ENCODE measurements around the gene PDCD1LG2. TPM values are rescaled to one million over a fixed set of nuclear protein-coding genes. Genes with fewer than 3 reads are reported as not detected.

PDCD1LG2 gene
- total RNA-seq, 1 donor from 2014 or later, result 3.7 TPM

- Histone ChIP-seq H3K27me3 (ENCODE audit: control insufficient read depth in 3 of 3, insufficient read depth in 3 of 3, low read length in 3 of 3) (no peaks in the 10 kb centered on the region), H3K36me3 (ENCODE audit: control insufficient read depth in 3 of 3, insufficient read depth in 3 of 3, low read length in 3 of 3) (no peaks in the 10 kb centered on the region), H3K9ac (ENCODE audit: low read depth in 1 of 3, low read length in 3 of 3) (no peak overlapping the region), H3K4me1 (ENCODE audit: control insufficient read depth in 3 of 3, insufficient read depth in 3 of 3, low read length in 3 of 3) (peaks cover 21 to 47% (median 39%) of the 10 kb centered on the region in 3 donors), H3K27ac (ENCODE audit: low read depth, low read length) (no peak overlapping the region), H3K4me3 (ENCODE audit: low read length in 3 of 3) (no peak overlapping the region), H3K9me3 (ENCODE audit: control insufficient read depth in 3 of 3, low read length in 3 of 3) (no peaks in the 10 kb centered on the region)
These were observed 42.9 kb downstream of the PDCD1LG2 start for GRCh38 chr9:5553211-5553610.

- Histone ChIP-seq H3K4me1 (ENCODE audit: control insufficient read depth in 3 of 3, insufficient read depth in 3 of 3, low read length in 3 of 3) (peaks cover 23 to 48% (median 42%) of the 10 kb centered on the region in 3 donors), H3K4me3 (ENCODE audit: low read length in 3 of 3) (no peak overlapping the region), H3K27ac (ENCODE audit: low read depth, low read length) (no peak overlapping the region), H3K27me3 (ENCODE audit: control insufficient read depth in 3 of 3, insufficient read depth in 3 of 3, low read length in 3 of 3) (no peaks in the 10 kb centered on the region), H3K9me3 (ENCODE audit: control insufficient read depth in 3 of 3, low read length in 3 of 3) (no peaks in the 10 kb centered on the region), H3K9ac (ENCODE audit: low read depth in 1 of 3, low read length in 3 of 3) (no peak overlapping the region), H3K36me3 (ENCODE audit: control insufficient read depth in 3 of 3, insufficient read depth in 3 of 3, low read length in 3 of 3) (no peaks in the 10 kb centered on the region)
These were observed 43.9 kb downstream of the PDCD1LG2 start for GRCh38 chr9:5554254-5554653.

GRCh38 chr9:5556101-5556705 lies 45.9 kb downstream of the PDCD1LG2 start:
- Histone ChIP-seq H3K36me3 (ENCODE audit: control insufficient read depth in 3 of 3, insufficient read depth in 3 of 3, low read length in 3 of 3) (no peaks in the 10 kb centered on the region), H3K4me1 (ENCODE audit: control insufficient read depth in 3 of 3, insufficient read depth in 3 of 3, low read length in 3 of 3) (peaks cover 20 to 36% (median 33%) of the 10 kb centered on the region in 3 donors), H3K4me3 (ENCODE audit: low read length in 3 of 3) (no peak overlapping the region), H3K9me3 (ENCODE audit: control insufficient read depth in 3 of 3, low read length in 3 of 3) (no peaks in the 10 kb centered on the region), H3K27ac (ENCODE audit: low read depth, low read length) (no peak overlapping the region), H3K9ac (ENCODE audit: low read depth in 1 of 3, low read length in 3 of 3) (no peak overlapping the region), H3K27me3 (ENCODE audit: control insufficient read depth in 3 of 3, insufficient read depth in 3 of 3, low read length in 3 of 3) (no peaks in the 10 kb centered on the region)

GRCh38 chr9:5557606-5558587 lies 47.6 kb downstream of the PDCD1LG2 start:
- Histone ChIP-seq H3K36me3 (ENCODE audit: control insufficient read depth in 3 of 3, insufficient read depth in 3 of 3, low read length in 3 of 3) (no peaks in the 10 kb centered on the region), H3K4me3 (ENCODE audit: low read length in 3 of 3) (peak overlapping the region in 1 of 3 donors; percentile 8), H3K27ac (ENCODE audit: low read depth, low read length) (peak overlapping the region; percentile 45), H3K4me1 (ENCODE audit: control insufficient read depth in 3 of 3, insufficient read depth in 3 of 3, low read length in 3 of 3) (peaks cover 20 to 29% (median 27%) of the 10 kb centered on the region in 3 donors), H3K9me3 (ENCODE audit: control insufficient read depth in 3 of 3, low read length in 3 of 3) (no peaks in the 10 kb centered on the region), H3K27me3 (ENCODE audit: control insufficient read depth in 3 of 3, insufficient read depth in 3 of 3, low read length in 3 of 3) (no peaks in the 10 kb centered on the region), H3K9ac (ENCODE audit: low read depth in 1 of 3, low read length in 3 of 3) (no peak overlapping the region)

GRCh38 chr9:5559659-5560058 lies 49.3 kb downstream of the PDCD1LG2 start:
- H3K27ac ChIP-seq (ENCODE audit: low read depth, low read length), result no peak overlapping the region
- no peaks in the 10 kb centered on the region for H3K36me3 ChIP-seq (ENCODE audit: control insufficient read depth in 3 of 3, insufficient read depth in 3 of 3, low read length in 3 of 3)
- no peak overlapping the region for H3K4me3 ChIP-seq (ENCODE audit: low read length in 3 of 3)
- no peaks in the 10 kb centered on the region for H3K27me3 ChIP-seq (ENCODE audit: control insufficient read depth in 3 of 3, insufficient read depth in 3 of 3, low read length in 3 of 3)
- no peak overlapping the region for H3K9ac ChIP-seq (ENCODE audit: low read depth in 1 of 3, low read length in 3 of 3)
- H3K4me1 ChIP-seq (ENCODE audit: control insufficient read depth in 3 of 3, insufficient read depth in 3 of 3, low read length in 3 of 3), result peaks cover 13 to 19% (median 18%) of the 10 kb centered on the region in 3 donors
- no peaks in the 10 kb centered on the region for H3K9me3 ChIP-seq (ENCODE audit: control insufficient read depth in 3 of 3, low read length in 3 of 3)

- H3K9me3 ChIP-seq (ENCODE audit: control insufficient read depth in 3 of 3, low read length in 3 of 3), result no peaks in the 10 kb centered on the region
- no peak overlapping the region for H3K4me3 ChIP-seq (ENCODE audit: low read length in 3 of 3)
- no peaks in the 10 kb centered on the region for H3K27me3 ChIP-seq (ENCODE audit: control insufficient read depth in 3 of 3, insufficient read depth in 3 of 3, low read length in 3 of 3)
- H3K9ac ChIP-seq (ENCODE audit: low read depth in 1 of 3, low read length in 3 of 3), result no peak overlapping the region
- no peak overlapping the region for H3K27ac ChIP-seq (ENCODE audit: low read depth, low read length)
- peaks cover 13 to 19% (median 14%) of the 10 kb centered on the region in 3 donors for H3K4me1 ChIP-seq (ENCODE audit: control insufficient read depth in 3 of 3, insufficient read depth in 3 of 3, low read length in 3 of 3)
- H3K36me3 ChIP-seq (ENCODE audit: control insufficient read depth in 3 of 3, insufficient read depth in 3 of 3, low read length in 3 of 3), result no peaks in the 10 kb centered on the region
These were observed 50.2 kb downstream of the PDCD1LG2 start for GRCh38 chr9:5560443-5561100.

- Histone ChIP-seq H3K9me3 (ENCODE audit: control insufficient read depth in 3 of 3, low read length in 3 of 3) (no peaks in the 10 kb centered on the region), H3K4me1 (ENCODE audit: control insufficient read depth in 3 of 3, insufficient read depth in 3 of 3, low read length in 3 of 3) (peaks cover 13 to 15% (median 14%) of the 10 kb centered on the region in 3 donors), H3K27ac (ENCODE audit: low read depth, low read length) (no peak overlapping the region), H3K4me3 (ENCODE audit: low read length in 3 of 3) (no peak overlapping the region), H3K27me3 (ENCODE audit: control insufficient read depth in 3 of 3, insufficient read depth in 3 of 3, low read length in 3 of 3) (no peaks in the 10 kb centered on the region), H3K9ac (ENCODE audit: low read depth in 1 of 3, low read length in 3 of 3) (no peak overlapping the region), H3K36me3 (ENCODE audit: control insufficient read depth in 3 of 3, insufficient read depth in 3 of 3, low read length in 3 of 3) (no peaks in the 10 kb centered on the region)
These were observed 51.6 kb downstream of the PDCD1LG2 start for GRCh38 chr9:5561828-5562488.

GRCh38 chr9:5562806-5563416 lies 52.6 kb downstream of the PDCD1LG2 start:
- Histone ChIP-seq H3K9me3 (ENCODE audit: control insufficient read depth in 3 of 3, low read length in 3 of 3) (no peaks in the 10 kb centered on the region), H3K4me1 (ENCODE audit: control insufficient read depth in 3 of 3, insufficient read depth in 3 of 3, low read length in 3 of 3) (peaks cover 5 to 8% (median 5%) of the 10 kb centered on the region in 3 donors), H3K36me3 (ENCODE audit: control insufficient read depth in 3 of 3, insufficient read depth in 3 of 3, low read length in 3 of 3) (no peaks in the 10 kb centered on the region), H3K27me3 (ENCODE audit: control insufficient read depth in 3 of 3, insufficient read depth in 3 of 3, low read length in 3 of 3) (no peaks in the 10 kb centered on the region), H3K9ac (ENCODE audit: low read depth in 1 of 3, low read length in 3 of 3) (no peak overlapping the region), H3K27ac (ENCODE audit: low read depth, low read length) (no peak overlapping the region), H3K4me3 (ENCODE audit: low read length in 3 of 3) (no peak overlapping the region)

- Histone ChIP-seq H3K9ac (ENCODE audit: low read depth in 1 of 3, low read length in 3 of 3) (no peak overlapping the region), H3K9me3 (ENCODE audit: control insufficient read depth in 3 of 3, low read length in 3 of 3) (no peaks in the 10 kb centered on the region), H3K27ac (ENCODE audit: low read depth, low read length) (no peak overlapping the region), H3K4me1 (ENCODE audit: control insufficient read depth in 3 of 3, insufficient read depth in 3 of 3, low read length in 3 of 3) (peaks cover 0 to 4% (median under 1%) of the 10 kb centered on the region in 3 donors), H3K36me3 (ENCODE audit: control insufficient read depth in 3 of 3, insufficient read depth in 3 of 3, low read length in 3 of 3) (no peaks in the 10 kb centered on the region), H3K27me3 (ENCODE audit: control insufficient read depth in 3 of 3, insufficient read depth in 3 of 3, low read length in 3 of 3) (no peaks in the 10 kb centered on the region), H3K4me3 (ENCODE audit: low read length in 3 of 3) (no peak overlapping the region)
These were observed 53.1 kb downstream of the PDCD1LG2 start for GRCh38 chr9:5563417-5563815.
